GM18498 (cell line): ENCODE measurements around the gene PDC.
A peak's percentile ranks its signal among the peaks of the same experiment; 100 is the strongest.

Source experiments
- ATAC-seq: cut with Tn5 transposase; IDR thresholded peaks from one replicate; pipeline ENCODE4 v1.9.1; 2021; ENCODE audit warnings: mild to moderate bottlenecking, moderate library complexity; ENCODE audit not compliant: unreplicated experiment

The PDC gene

GRCh38 chr1:186461014-186461413 is at the start of gene PDC:
Gene PDC (minus strand): TSS chr1:186461114. CDS start chr1:186449459, 11,655 bp downstream.
- no peak for ATAC-seq

GRCh38 chr1:186503190-186503589 is 42.3 kb upstream of the PDC start:
- no peak for ATAC-seq

- peak; percentile 63 for ATAC-seq
These were observed 41.2 kb upstream of the PDC start for GRCh38 chr1:186502087-186502486.

DNA sequence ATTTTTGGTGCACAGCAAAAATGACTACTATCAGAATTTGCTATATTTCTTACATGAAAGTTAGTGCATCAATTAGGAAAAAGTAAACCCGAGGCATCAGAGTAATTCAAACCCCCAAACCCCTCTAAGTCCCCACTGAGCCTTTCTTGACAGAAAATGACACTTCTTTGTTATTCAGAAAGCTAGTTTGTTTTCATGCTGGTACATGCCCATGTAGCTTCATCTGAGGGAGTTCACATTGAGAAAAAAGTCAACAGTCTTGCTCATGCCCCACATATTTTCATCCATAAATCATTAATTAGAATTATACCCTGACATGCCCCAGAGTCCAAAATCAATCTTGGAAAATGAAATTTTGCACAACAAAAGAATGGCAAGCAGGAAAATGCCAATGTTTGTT is 39.9 kb upstream of the PDC start:
- no peak for ATAC-seq

DNA sequence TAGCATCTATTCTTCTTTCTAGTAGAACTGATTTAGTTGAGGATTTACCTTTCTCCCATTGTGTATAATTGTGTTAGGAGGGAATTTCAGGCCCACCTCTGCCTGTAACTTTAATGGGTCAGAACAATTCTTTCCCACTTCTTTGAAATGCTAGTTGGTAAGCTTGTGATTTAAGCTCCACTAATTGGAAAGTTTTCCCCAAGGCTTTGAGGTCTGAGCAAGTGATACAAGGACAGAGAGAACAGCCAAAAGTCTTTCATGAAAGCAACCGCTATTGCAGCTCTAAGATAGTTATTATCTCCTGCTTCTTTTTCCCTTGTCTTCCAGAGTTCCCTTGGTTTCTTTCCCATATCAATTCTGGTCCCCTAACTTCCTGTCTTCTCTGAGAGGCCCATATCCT is 38.7 kb upstream of the PDC start:
- no peak for ATAC-seq

GRCh38 chr1:186498695-186499389 is 37.9 kb upstream of the PDC start:
- ATAC-seq: no peak

DNA sequence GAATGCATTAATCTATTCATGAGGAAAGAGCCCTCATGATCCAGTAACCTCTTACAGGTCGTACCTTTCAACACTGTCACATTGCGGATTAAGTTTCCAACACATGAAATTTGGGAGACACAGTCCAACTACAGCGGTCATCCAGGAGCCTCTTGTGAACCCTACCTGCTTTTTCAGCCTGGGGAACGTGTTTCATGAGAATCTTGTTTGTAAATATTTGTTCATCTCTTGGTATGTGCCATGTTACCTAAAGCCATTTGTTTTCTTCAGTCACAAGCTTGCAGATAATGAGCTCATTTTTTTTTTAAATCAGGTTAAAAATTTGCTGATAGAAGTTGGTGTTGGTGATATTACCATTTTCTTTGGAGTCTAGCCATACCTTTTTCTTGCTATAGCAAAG is 37.2 kb upstream of the PDC start:
- ATAC-seq: no peak

GRCh38 chr1:186497651-186498050 is 36.7 kb upstream of the PDC start:
- ATAC-seq: no peak

- no peak for ATAC-seq
These were observed 35.4 kb upstream of the PDC start for GRCh38 chr1:186496171-186496851.

- peak; percentile 58 for ATAC-seq
These were observed 33.9 kb upstream of the PDC start for GRCh38 chr1:186494832-186495271.

GRCh38 chr1:186492531-186493291 is 31.8 kb upstream of the PDC start:
- ATAC-seq: no peak

- no peak for ATAC-seq
These were observed 30.4 kb upstream of the PDC start for GRCh38 chr1:186491336-186491735.

- no peak for ATAC-seq
These were observed 26.2 kb upstream of the PDC start for GRCh38 chr1:186487163-186487562.

GRCh38 chr1:186486061-186486460 is 25.1 kb upstream of the PDC start:
- no peak for ATAC-seq

DNA sequence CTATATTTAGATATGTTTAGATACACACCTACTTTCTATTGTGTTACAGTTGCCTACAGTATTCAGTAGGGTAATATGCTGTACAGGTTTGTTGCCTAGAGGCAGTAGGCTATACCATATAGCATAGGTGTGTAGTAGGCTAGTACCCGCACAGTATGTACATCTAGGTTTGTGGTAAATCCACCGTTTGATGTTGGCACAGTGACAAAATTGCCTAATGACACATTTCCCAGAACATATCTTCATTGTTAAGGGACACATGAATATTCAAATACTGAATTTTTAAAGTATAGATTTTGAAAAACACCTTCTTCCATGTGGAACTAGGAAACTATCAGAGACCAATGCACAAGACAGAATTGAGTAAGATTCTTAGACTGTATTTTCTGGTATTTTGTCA is 22.6 kb upstream of the PDC start:
- no peak for ATAC-seq

DNA sequence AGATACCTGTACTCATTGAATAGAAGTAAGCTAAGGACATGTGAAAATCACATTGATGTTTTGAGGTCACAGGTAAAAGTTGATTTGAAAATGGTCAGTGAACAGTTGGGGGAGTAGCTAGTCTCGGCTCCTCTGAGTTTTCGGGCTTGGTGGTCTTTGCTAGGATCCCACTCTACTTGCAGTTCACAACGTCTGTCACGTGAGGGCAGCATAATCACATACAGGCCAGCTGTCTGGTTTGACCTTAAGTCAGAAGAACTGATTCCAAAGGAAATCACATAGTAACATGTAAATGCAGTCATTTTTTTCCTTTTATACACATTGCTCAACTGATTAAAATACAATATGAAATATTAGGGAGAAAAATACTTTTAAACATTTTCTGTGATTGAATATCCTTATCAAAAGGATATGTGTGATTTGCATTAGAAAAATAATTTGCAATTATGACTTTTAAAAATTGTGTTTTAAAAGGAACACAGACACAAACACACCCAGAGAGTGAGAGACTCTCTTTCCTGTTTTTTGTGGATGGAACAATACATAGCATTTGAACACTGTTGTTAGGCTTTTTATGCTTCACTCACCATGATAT is 21.8 kb upstream of the PDC start:
- ATAC-seq: peak; percentile 72

- no peak for ATAC-seq
These were observed 20.5 kb upstream of the PDC start for GRCh38 chr1:186481303-186481888.

DNA sequence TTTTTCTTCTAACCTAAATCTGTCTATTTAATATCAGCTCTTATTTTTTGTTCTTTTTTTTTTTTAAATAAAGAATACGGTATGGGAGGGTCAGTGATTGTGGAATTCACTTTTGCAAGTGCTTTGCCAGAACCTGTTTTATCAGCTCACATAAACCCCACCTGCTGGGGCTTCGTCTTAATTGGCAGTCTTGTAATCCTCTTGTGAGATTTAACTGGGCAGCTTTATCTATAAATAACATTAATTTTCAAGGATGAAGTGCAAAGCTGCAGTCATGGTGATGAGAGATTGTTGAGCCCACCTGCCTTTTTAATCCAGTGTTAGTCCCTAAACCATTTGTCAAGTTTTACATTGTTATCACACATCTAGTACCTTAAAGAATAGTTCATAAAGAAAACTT is 18.2 kb upstream of the PDC start:
- no peak for ATAC-seq

DNA sequence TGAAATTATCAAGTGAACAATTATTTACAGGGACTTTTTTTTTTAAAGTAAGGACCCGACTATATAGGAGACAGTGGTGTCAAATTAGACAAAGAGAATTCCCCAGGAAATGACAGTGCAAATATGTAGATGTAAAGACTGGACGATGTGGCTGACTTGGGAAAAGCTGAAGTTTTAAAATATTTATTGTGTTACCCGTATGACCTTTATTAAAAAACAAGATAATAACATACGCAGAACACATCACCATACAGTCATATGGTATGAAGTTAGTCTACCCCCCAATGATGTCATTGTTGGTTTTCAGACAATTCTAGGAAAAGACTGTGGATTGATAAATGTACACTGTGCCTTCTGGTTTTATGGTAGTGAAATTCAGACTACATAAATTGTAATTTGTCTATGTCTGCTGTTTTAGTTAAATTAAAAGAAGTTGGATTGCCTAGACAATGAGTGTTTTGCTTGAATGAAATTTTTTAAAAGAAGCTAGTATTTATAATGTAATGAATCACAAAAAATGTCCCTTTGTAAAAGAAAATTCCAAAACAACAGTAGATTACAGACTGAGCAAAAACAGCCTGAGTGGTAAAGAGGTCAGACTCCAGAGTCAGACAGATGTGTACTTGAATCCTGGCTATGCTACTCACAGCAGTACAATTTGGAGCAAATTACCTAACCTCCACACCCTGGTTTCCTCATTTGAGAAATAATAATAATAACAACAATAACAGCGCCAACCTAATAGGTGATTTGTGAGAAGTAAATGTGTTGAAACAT is 15.5 kb upstream of the PDC start:
- no peak for ATAC-seq

DNA sequence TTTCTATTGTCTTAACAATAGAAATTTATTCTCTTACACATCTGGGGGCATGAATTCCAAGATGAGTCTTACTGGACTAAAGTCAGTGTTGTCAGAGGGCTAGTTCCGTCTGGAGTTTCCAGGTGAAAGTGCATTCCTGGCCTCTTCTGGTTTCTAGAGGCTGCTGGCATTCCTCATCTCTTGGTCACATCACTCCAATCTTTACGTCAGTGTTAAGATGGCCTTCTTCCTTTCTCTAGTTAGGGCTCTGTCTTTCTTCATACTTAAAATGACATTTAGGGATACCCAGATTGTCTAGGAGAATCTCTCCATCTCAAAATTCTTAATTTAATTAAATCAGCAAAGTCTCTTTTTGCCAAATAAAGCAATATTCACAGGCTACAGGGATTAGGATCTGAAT is 13.3 kb upstream of the PDC start:
- ATAC-seq: no peak
